Activated gamma-delta T cell (primary cell): ENCODE measurements around the gene KCNMA1.

Experiments used
- DNase-seq: peaks from one replicate; lab custom pipeline; 2025; lab: John Stamatoyannopoulos, UW

Gene KCNMA1

GRCh38 chr10:77212632-77213031, 425.0 kb downstream of the KCNMA1 start:
- no peak for DNase-seq

DNA sequence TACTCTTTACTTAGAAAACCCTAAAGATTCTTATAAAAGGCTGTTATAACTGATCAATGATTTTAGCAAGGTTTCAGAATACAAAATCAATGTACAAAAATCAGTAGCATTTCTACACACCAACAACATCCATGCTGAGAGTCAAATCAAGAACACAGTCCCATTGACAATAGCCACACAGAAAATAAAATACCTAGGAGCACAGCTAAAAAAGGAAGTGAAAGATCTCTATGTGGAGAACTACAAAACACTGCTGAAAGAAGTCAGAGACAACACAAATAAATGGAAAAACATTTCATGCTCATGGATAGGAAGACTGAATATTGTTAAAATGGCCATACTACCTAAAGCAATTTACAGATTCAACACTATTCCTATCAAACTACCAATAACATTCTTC, 427.0 kb downstream of the KCNMA1 start:
- DNase-seq: no peak

- no peak for DNase-seq
Observed at GRCh38 chr10:77208684-77209256, 428.8 kb downstream of the KCNMA1 start.

GRCh38 chr10:77207828-77208185, 429.8 kb downstream of the KCNMA1 start:
- DNase-seq: no peak

DNA sequence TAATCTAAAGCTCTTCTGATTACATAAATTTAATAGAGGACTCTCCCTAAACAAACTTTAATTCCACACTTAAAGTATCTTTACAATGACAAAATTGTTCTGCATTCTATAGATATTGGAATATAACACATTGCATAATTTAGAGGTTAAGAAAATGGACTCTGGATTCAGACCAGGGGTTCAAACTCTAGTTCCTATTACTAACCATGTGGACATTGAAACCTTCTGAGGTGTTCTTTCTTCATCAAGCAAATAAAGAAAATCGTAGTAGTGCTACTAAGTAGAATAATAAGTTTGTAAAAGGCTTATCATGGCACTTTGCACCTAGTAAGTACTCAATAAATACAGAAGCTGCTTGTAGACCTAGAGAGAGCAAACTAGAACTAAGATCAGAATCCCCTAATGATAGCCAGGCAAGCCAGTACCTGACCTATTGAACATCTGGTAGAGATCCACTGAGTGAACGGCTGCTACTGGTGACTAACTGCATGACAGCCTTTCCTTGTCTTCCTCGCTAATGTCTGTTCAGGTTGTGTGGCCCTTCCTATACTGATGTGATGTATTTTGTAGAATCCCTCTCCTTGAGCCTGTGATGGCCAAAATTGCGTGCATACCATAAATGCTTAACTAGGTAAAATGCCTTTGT, 430.3 kb downstream of the KCNMA1 start:
- DNase-seq: no peak

DNA sequence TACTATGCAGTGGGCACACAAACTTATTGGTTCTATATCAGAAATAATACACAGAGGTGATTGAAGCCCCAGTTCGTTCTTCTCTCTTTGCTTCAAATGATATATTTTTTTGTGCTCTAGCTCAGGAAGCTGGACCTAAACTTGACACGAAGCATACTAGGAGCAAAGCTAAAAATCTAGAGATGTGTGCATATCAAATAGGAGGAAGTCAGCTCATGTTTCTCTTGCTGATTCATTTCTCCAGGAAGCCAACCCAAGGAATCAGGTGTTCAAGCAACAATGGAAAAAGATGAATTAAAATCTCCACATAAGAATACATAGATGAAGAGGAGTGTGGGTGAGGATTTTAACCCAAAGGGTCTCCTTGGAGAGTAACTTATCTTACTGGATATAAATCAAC, 432.5 kb downstream of the KCNMA1 start:
- no peak for DNase-seq

DNA sequence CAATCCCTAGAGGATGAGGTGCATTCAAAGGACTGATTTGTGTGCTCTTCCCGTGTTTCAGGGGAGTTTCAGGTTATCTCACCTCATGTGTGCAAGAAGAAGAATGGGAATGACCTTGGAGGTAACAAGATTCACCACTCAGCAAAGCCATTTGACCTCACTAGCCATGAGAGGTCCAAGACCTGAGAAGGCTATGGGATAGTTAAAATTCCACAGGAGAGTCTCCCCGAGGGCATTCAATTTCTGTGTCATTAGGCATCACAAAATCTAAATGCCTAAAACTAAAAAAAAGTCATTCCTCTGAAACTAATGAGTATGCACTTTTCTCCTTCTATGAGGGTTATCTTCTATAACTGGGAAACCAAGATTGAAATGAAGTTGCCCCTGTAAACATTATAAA, 433.4 kb downstream of the KCNMA1 start:
- DNase-seq: no peak

DNA sequence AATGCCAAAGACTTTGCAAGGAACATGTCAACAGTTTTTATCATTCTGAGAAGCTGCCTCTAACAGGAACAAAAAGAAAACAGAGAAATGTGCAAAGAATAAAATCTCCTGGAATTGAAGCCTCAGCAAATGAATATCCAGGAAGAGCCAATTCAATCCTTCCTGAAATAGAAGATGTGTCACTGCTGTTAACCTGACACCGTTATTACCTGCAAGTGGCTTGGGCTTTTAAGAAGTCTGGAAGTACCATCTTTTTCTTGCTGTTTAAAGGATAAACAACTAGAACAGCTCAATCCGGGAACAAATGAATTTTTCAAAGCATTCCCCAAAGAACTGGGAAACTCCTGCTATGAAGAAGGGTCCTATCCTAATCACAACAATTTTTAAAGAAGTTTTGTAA, 434.8 kb downstream of the KCNMA1 start:
- no peak for DNase-seq

GRCh38 chr10:77201135-77202106, 436.2 kb downstream of the KCNMA1 start:
- no peak for DNase-seq

GRCh38 chr10:77197544-77197943, 440.1 kb downstream of the KCNMA1 start:
- DNase-seq: no peak

DNA sequence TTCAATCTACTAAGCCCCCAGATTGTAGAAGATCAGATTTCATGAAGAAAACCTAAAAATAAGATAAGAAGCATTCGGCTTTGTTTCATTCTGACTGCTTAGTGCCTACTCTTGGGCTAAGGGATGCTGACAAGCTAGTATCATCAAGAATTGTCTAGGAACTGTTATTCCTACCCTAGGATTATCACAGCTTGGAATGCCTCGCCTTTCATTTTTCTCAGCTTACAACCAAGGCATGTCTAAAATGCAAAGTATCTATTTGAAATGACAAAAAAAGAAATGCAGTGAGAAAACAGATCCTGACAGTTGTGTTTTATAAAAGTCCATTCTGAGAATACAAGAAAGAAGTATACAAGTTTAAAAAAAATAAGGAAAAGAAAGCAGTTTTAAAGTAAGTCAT, 441.0 kb downstream of the KCNMA1 start:
- DNase-seq: no peak

DNA sequence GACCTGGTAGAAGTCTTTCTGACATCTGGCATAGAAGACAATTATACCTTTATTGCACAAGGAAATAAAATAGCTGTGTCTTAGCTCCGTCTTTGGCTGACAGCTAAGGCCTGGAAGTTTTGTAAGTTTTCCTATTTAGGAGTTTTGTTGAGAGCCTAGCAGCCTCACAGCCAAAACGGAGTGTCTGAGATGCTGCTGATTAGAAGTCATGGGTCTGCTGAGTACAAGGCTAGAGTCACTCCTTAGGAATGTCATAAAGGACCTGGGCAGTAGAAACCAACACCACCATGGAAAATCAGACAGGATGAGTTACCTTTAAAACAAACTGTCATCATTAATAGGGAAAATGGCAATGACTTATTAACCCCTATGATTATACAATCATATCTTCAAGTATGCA, 442.5 kb downstream of the KCNMA1 start:
- DNase-seq: no peak

DNA sequence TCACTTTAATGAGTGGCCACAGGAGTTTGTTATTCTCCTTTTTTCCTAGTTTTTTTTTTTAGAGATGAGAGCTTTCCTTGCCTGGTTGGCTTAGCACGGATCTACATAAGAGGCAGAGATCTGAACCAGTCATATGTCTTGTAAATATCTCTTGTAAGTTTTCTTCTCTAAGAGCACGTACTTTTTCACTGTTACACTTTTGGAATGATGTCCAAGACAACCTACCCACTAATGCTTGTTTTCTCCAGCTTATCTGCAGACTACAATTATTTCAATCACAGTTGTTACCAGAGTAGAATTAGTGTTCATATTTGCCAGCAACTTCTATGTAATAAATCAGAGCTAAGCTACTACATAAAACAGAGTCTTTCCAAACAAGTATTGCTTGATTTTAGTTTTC, 444.6 kb downstream of the KCNMA1 start:
- no peak for DNase-seq

GRCh38 chr10:77192402-77192801, 445.2 kb downstream of the KCNMA1 start:
- DNase-seq: no peak

- no peak for DNase-seq
Observed at GRCh38 chr10:77191324-77192049, 446.1 kb downstream of the KCNMA1 start.

DNA sequence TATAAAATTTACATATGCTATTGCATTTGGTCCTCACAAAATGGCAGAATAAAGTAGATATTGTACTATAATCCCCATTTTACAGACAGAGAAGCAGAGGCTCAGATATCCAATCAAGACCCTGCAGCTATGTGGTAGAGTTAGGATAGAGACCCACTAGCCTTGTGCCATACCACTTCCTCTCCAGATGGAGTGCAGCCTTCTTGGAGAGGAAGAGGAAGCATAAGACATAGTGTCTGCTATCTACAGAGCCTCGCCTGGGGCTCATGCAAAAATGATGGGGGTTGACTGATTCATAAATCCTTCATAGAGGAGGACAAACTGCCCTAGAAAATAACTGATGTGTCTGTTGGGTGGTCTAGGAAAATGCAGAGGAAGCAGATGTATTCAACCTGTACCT, 447.3 kb downstream of the KCNMA1 start:
- DNase-seq: no peak

- DNase-seq: no peak
Observed at GRCh38 chr10:77189520-77189919, 448.1 kb downstream of the KCNMA1 start.

DNA sequence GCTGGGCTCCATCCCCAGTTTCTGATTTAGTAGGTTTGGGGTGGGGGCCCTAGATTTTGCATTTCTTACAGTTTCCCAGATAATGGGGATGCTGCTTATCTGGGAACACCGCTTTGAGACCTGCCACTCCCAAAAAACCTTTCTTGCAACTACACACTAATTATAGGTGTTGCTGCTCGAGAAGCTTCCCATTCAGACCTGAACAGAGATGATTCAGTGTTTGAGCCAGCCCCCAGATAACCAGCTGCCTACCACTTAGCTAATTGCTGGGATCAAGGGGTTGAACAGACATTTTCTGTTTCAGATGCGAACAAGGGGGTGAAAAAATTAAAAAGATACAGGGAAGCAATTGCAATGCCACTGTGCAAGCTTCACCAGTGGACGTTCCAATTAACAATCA, 448.5 kb downstream of the KCNMA1 start:
- no peak for DNase-seq

DNA sequence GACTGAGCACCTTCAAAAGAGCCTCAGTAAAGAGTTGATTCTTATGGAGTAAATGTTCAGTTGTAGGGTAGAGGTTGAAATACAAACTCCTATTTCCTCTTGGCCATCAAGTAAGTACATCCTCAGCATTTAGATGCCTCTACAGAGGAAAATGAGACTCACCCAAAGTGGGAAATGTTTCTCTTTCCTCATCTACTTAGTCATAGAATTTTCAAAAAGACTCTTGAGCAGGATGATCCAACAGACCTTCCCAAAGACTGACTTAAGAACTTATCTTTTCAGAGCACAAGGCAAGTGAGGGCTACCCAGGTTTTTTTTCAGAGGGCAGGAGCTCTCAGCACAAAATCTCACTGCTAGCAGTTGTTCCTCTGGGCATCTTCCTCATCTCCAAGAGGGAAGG, 449.1 kb downstream of the KCNMA1 start:
- no peak for DNase-seq

GRCh38 chr10:77188000-77188395, 449.6 kb downstream of the KCNMA1 start:
- DNase-seq: no peak

DNA sequence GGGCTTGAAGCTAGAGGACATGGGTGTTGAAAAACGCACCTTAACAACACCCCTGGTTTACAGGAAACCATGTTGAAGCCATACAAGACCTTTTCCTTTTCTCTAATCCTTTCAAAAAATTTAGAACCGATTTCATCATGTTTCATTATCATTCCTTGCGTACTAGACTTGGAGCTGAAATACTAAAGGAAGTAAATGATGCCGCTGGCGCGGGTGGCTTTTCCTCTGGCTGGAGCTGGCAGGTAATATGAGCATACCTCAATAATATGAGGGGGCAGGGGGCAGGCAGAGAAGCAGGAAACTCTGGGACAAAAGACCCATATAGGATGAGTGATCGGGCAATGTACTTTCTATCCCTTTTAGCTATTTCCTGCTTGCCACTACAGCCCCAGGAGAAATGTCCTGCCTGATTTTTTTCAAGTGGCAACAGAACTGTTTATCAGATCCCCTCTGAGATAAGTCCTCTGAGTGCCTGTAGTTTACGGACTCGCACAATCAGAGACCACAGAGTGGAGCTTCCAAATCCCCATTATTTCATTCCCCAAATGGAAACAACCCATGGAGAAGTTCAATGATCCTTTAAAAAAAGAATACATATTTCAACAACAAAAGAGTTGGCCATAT, 450.1 kb downstream of the KCNMA1 start:
- DNase-seq: no peak

DNA sequence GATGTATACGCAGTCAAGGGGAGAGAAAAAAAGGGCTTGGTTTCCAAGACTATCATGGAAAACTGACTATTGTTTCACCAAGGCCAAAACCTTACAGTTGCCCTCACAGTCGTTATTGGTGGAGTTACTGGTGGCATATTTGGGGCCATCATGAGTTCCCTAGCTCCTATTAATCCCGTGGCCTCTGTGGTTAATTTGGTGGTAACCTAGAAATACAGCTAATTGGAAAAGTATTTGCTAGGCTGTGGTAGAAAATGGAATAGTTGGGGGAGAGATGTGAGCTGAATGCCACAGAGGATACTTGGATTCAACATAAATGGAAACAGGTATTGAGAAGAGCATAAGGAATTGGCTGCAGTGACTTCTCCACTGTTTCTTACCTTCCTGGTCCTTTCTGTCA, 450.7 kb downstream of the KCNMA1 start:
- DNase-seq: no peak
